Stimulated activated CD8-positive, alpha-beta memory T cell treated with anti-CD3 and anti-CD28 coated beads, Interleukin-12 subunit alpha, Interleukin-12 subunit beta, amount 100 ng/mL, for 4 hours (primary cell): Measurements from ENCODE around the gene PPP1R12A.
"Not testable (repeated sequence)": the region's sequence is repeated elsewhere in the genome, so short reads cannot be mapped to it uniquely, and the experiment has no call there.

ENCODE experiments used
- DNase-seq: peaks from one replicate; pipeline ENCODE4 v3.0.0-alpha.2; 2020; ENCODE audit warnings: low read depth

Gene PPP1R12A

GRCh38 chr12:79841248-79841877 is 93.5 kb downstream of the PPP1R12A start:
- no peak for DNase-seq

DNA sequence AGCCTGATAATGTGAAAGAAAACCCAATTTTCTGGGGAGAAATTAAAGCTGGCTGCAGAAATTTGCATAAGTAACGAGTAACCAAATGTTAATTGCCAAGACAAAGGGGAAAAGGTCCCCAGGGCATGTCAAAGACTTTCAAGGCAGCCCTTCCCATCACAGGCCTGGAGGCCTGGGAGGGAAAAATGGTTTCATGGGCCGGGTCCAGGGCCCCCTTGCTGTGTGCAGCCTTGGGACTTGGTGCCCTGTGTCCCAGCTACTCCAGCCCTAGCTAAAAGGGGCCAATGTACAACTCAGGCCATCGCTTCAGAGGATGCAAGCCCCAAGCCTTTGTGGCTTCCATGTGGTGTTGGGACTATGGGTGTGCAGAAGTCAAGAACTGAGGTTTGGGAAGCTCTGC is 96.5 kb downstream of the PPP1R12A start:
- DNase-seq: no peak

DNA sequence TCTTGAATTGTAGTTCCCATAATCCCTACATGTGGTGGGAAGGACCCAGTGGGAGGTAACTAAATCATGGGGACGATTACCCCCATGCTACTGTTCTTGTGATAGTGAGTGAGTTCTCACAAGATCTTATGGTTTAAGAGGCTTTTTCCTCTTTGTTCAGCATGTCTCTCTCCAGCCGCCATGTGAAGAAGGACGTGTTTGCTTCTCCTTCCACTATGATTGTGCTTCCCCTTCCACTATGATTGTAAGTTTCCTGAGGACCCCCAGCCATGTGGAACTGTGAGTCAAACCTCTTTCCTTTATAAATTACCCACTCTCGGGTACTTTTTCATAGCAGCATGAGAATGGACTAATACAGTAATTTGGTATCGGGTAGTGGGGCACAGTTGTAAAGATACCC is 97.3 kb downstream of the PPP1R12A start:
- DNase-seq: no peak

- DNase-seq: no peak
These were observed 99.5 kb downstream of the PPP1R12A start for GRCh38 chr12:79835377-79835843.

DNA sequence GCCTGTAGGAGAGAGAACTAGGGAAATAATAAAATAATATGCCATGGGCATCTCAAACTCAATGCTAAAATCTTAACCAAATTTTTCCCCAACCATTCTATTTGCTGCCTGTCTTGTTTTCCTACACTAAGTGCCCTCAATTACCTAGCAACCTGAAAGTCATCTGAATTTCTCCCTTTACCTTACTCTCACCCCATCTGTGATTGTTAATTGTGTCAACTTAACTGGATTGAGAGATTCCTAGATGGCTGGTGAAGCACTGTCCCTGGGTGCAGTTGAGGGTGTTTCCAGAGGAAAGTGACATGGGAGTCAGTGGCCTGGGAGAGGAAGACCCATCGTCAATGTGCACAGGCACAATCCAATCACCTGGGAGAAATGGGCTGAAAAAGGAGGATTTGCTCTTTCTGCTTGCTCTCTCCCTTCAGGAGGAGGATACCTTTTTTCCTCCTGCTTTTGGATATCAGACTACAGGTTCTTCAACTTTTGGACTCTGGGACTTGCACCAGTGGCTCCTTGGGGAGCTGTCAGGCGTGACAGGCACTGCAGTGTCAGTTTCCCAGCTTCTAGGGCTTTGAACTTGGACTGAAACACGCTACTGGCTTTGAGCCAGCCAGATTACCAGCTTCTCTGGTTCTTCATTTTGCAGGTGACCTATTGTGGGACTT is 100.1 kb downstream of the PPP1R12A start:
- DNase-seq: no peak

GRCh38 chr12:79830440-79830839 is 104.5 kb downstream of the PPP1R12A start:
- DNase-seq: no peak

GRCh38 chr12:79828924-79829323 is 106.0 kb downstream of the PPP1R12A start:
- no peak for DNase-seq

DNA sequence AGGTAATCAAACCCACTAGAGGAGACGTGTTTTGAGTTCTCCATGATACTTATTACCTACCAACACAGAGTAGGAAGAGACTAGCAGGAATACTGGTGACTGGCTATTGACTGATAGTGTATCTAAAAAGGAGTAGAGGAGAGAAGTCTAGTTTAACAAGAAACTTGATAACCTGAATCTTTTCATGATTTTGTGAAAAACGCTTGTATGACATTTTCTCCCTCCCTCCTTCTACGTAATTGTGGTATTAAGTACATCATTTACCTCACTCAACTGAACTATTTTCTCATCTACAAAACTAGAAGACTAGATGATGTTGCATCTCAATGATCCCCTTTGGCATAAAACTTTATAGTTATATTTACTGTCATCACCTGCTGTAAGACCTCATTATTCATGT is 107.4 kb downstream of the PPP1R12A start:
- no peak for DNase-seq

DNA sequence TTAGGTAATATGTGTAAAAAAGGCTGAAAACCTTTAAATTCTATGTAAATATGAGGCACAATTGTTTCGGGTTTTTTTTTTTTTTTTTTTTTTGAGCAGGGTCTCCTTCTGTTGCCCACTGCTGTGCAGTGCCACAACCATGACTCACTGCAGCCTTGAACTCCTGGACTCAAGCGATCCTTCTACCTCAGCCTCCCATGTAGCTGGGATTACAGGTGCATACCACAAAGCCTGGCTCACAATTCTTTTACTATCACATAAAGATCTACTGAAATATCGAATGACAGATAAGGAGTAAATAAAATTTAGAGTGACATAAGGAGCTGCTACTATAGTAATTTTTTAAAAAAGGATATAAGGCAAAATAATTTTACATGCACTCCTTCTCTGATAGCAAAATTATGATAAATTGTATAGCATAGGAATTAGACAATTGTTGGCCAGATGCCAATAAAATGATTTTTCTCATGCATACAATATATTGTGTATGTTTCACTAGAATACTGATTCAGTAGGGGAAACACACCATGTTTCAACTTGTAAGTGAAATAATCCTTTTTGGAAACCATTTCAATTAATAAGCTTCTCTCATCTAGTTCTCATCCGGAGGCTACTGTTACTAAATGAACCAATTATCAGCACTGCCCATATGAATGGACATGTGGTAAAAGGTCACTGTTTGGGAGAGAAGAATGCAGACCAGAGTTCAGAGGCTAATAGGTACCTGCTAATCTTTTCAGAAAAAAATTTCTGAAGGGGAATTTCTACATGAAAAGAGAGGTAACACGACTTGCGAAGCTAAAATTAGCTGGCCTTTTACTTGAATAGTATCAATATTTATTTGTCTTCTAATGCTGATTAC is 108.4 kb downstream of the PPP1R12A start:
- DNase-seq: no peak

DNA sequence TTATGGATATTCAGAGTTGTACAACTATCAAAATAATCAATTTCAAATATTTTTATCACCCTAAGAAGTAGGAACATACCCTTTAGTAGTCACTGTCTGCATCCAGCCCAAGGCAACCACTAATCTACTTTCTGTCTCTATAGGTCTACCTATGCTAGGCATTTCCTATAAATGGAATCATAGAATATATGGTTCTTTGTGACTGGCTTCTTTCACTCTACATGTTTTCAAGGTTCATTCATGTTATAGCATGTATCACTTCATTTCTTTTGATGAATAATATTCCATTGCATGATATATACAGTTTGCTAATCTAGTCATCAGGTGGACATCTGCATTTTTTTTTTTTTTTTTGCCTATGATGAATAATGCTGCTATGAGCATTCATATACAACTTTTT is 112.4 kb downstream of the PPP1R12A start:
- no peak for DNase-seq

GRCh38 chr12:79818856-79819255 is 116.0 kb downstream of the PPP1R12A start:
- no peak for DNase-seq

DNA sequence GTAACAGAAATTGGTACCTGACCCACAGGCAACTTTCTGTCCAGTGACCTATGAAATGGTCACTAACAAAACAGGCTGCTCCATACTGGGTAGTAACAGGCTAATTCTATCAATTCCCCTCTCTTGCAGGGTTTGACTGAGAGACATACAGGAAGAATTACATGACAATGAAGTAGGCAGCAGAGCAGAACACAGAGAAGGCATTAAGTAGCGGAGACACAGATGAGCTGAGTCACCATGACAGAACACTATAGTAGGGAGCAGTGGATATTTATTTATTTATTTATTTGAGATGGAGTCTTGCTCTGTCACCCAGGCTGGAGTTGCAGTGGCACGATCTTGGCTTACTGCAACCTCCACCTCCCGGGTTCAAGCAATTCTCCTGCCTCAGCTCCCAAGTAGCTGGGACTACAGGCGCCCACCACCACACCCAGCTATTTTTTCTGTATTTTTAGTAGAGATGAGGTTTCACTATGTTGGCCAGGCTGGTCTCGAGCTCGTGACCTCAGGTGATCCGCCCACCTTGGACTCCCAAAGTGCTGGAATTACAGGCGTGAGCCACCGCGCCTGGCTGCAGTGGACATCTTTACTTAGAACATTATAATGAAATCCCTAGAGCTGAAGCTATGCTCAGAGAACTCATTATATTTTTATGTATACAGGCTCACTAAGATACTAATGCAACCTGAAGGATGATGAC is 150.4 kb downstream of the PPP1R12A start:
- not testable (repeated sequence) for DNase-seq

- DNase-seq: no peak
These were observed 152.6 kb downstream of the PPP1R12A start for GRCh38 chr12:79782172-79782900.

GRCh38 chr12:79778802-79779448 is 156.0 kb downstream of the PPP1R12A start:
- no peak for DNase-seq

- DNase-seq: no peak
These were observed 158.8 kb downstream of the PPP1R12A start for GRCh38 chr12:79776111-79776510.

- no peak for DNase-seq
These were observed 159.4 kb downstream of the PPP1R12A start for GRCh38 chr12:79775355-79776027.

GRCh38 chr12:79773896-79774295 is 161.0 kb downstream of the PPP1R12A start:
- DNase-seq: no peak

- DNase-seq: no peak
These were observed 164.9 kb downstream of the PPP1R12A start for GRCh38 chr12:79769860-79770485.

DNA sequence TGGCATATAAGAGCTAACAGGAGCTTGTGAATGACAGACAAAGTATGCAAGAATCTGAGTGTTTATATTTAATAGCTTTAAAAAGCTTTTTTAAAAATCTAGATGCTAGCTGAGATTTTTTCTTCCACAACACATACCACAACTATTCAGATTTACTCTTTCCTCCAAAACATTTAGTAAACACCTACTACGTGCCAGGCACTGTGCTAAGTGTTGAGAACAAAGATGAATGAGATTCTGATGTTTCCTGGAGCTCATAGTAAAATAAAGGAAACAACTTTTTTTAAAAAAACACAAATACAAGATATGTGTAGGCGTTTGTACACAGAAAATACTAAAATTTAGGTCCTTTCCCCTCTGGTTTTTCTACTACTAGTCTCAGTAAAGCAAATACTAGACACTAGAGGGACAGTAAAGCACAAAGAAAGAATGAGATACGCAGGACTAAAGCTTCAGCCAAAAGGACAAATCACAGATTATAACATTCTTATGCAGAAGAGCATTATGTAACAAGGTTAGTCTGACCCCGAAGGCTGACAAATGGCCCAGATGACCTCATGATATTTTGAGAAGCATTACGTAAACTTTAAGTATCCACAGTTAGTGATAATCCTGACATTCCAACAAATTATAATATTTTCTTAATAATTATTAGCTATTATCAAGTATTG is 165.6 kb downstream of the PPP1R12A start:
- DNase-seq: no peak
